GM10266 (cell line): ENCODE data around the gene EHBP1.

Source experiments
- DNase-seq: peaks from one replicate; pipeline ENCODE4 v3.0.0; 2012; ENCODE audit errors: extremely low spot score
- TF ChIP-seq, protein P1 (sequence below): IDR thresholded peaks from 2 replicates; pipeline ENCODE4 v1.5.1; 2012; ENCODE audit warnings: mild to moderate bottlenecking, low read depth; ENCODE audit not compliant: control insufficient read depth, insufficient read depth; ENCODE audit errors: missing control alignments

EHBP1 gene

DNA sequence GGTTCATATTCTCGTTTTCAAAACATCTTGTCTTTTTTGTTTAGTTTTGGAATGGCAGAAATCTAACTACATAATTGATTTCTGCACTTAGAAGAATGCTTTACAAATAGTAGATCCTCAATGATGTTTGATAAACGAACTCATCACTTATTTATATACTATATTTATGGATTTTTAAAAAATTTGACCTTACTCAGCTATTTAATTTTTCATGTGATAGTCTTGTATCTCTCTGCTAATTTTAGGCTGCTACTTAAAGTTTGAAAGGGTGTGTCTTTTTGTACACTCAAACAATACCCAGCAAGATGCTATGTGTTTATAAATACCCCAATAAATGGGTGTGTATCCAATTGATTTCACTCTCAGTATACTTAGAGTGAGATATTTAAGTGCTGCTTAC is 86.9 kb downstream of the EHBP1 start:
- TF ChIP-seq, protein P1, sequence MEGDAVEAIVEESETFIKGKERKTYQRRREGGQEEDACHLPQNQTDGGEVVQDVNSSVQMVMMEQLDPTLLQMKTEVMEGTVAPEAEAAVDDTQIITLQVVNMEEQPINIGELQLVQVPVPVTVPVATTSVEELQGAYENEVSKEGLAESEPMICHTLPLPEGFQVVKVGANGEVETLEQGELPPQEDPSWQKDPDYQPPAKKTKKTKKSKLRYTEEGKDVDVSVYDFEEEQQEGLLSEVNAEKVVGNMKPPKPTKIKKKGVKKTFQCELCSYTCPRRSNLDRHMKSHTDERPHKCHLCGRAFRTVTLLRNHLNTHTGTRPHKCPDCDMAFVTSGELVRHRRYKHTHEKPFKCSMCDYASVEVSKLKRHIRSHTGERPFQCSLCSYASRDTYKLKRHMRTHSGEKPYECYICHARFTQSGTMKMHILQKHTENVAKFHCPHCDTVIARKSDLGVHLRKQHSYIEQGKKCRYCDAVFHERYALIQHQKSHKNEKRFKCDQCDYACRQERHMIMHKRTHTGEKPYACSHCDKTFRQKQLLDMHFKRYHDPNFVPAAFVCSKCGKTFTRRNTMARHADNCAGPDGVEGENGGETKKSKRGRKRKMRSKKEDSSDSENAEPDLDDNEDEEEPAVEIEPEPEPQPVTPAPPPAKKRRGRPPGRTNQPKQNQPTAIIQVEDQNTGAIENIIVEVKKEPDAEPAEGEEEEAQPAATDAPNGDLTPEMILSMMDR, result no peak
- DNase-seq, result no peak

DNA sequence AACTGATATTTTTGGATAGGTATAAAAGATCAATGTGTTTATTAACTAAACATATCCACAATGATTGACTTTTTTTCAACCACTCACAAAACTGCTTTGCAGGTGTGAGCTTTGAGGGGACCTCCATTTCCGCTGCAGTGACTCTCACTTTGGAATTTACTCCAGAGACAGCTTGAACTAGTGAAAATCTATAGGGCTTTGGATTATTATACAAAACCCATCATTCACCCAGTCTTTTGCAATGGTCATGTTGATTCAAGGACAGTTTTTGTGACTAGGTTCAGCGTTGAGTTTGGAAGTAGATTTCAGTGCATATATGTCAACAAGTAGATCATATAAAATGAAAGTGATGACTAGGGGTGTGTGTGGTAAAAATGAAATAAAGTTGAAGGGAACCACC is 87.7 kb downstream of the EHBP1 start:
- DNase-seq, result no peak
- TF ChIP-seq, protein P1, result no peak

DNA sequence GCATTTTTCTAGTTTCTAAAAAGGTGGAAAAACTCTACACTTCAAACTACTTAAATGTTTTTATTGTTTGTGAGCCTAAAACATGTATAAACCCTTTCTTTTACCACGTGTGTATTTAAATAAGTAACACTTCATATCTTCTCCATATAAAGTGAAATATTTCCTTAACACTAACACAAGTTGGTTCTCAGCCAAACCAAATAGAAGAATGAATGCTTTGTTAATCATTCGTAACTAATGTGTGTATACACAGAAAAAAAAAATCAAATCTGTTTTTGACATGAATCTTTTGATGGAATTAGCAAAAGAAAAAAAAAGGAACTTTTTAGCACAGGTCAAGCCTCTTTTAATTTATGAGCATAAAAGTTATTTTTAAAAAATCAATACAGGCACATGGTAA is 89.3 kb downstream of the EHBP1 start:
- no peak for DNase-seq
- TF ChIP-seq, protein P1, result no peak

DNA sequence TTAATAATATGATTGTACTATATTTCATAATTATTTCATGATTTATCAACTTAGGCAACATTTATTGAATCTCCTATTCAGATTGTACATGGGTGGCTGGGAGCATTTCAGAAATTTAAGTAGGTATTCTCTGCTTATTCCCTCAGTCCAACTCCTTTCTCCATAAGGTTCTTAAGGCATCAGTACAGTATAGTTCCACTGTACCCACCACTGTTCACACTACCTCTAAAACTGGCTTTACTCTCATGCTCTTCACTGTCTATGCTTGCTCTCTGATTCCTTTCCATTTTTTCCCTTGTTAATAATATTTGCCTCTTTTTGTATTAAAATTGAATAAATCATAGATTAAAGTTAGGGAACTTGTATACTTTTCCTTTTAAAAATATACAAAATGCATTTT is 89.8 kb downstream of the EHBP1 start:
- TF ChIP-seq, protein P1, result no peak

DNA sequence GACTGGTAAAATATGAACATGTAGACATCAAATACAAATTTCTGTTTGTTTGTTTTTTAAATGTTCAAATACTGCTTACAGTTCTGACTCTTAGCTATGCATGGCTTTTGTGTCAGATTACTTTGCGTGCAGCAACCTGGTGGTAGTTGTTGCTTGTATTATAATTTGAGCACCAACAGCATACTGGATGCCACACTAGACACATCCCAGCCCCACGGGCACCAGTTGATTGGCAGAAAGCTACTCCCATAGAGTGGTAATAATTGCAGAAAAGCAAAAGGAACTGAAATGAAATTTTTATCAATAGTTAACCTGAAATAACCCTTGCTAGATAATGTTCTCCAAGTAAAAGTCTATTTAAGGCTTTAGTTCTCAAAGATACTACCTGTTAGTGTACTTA is 91.6 kb downstream of the EHBP1 start:
- TF ChIP-seq, protein P1, result no peak
- no peak for DNase-seq

More for the DNA sequence above, 89.8 kb downstream of the EHBP1 start:
- no peak for DNase-seq

DNA sequence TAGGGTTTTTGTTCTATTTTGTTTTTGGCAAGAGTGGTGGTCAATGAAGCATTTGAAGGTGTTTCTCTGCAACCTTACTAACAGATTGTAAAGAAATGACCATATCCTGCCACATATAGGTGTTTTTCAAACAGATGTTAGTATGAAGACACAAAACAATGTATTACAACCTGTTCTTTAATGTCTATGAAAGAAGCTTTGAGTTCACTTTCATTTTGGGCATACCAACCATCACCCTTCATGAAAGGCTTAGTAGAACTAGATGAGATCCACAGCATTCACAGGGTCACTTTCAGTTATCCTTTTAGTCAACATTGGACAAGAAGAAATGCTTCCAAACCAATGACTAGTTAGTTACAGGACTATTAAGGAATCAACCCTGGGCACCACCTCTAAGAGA is 95.1 kb downstream of the EHBP1 start:
- no peak for DNase-seq
- TF ChIP-seq, protein P1, result no peak

DNA sequence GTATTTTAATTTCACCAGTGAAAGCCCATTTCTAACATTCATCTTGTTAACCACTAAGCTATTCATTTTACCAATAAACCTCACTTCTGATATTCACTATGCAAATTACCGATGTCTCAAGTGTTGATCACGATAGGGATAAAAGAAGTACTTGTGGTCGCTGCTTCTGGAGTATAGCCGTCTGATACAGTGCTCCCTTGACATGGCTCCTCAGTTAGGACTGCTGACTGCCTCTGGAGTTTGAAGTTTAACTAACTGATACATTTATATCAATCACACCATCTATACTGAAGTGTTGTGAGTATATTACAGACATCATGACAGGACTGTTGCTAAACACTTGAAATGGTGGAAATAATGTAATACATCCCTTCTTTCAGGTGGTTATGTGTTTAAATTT is 95.6 kb downstream of the EHBP1 start:
- TF ChIP-seq, protein P1, result no peak
- no peak for DNase-seq
